ENCODE measurements around the gene BFSP1. TPM values are rescaled to one million over a fixed set of nuclear protein-coding genes. Genes with fewer than 3 reads are reported as not detected.

Gene BFSP1
- polyA plus RNA-seq, 1 of the 3 experiments (the other 2 are of a cell fraction) = 7.1 TPM

- Histone ChIP-seq H4K20me1 (ENCODE audit: insufficient read depth) (no peaks in the 10 kb centered on the region), H3K9me3 (no peaks in the 10 kb centered on the region), H3F3A (replicated peaks; ENCODE audit: insufficient read depth) (no peaks in the 10 kb centered on the region), H3K27ac (ENCODE audit: low read depth in 2 of 2, low read length in 1 of 2) (no peak overlapping the region), H3K4me3 (ENCODE audit: low read depth in 2 of 2, low read length in 1 of 2) (no peak overlapping the region), H3K27me3 (ENCODE audit: insufficient read depth) (no peaks in the 10 kb centered on the region; the same call in none of the 2 replicates), H3K36me3 (replicated peaks in 1 of 2; ENCODE audit: control insufficient read depth in 1 of 2, insufficient read depth in 2 of 2, low read length in 1 of 2) (no peaks in the 10 kb centered on the region), H3K4me1 (ENCODE audit: control insufficient read depth in 1 of 2, insufficient read depth in 2 of 2, low read depth in 1 of 2, low read length in 1 of 2) (no peaks in the 10 kb centered on the region), H3K9me2 (no peaks in the 10 kb centered on the region), H3K4me2 (no peak overlapping the region), H2AFZ (ENCODE audit: low read depth) (no peak overlapping the region), H3K79me2 (ENCODE audit: insufficient read depth) (no peaks in the 10 kb centered on the region), H3K9ac (no peak overlapping the region)
- TF ChIP-seq MEF2A (IDR thresholded peaks at IDR 0.05; ENCODE audit: borderline replicate concordance, low read depth) (no peak), TEAD4 (IDR thresholded peaks at IDR 0.05; ENCODE audit: borderline replicate concordance, insufficient read depth) (no peak), NRF1 (IDR thresholded peaks at IDR 0.05; ENCODE audit: low read depth, low read length) (no peak), MXI1 (IDR thresholded peaks at IDR 0.05; ENCODE audit: low read depth, low read length) (no peak), RXRA (IDR thresholded peaks at IDR 0.05; ENCODE audit: borderline replicate concordance, low read depth) (no peak), EZH2phosphoT487 (IDR thresholded peaks at IDR 0.05; ENCODE audit: borderline replicate concordance, low read depth) (no peak), PBX3 (IDR thresholded peaks at IDR 0.05) (no peak), CTCF (IDR thresholded peaks at IDR 0.05) (no peak)
- POLR2A ChIA-PET = no interaction called here
- DNase-seq = no peak
- 30% methylated on average over 9 of the region's 9 CpGs for whole genome bisulfite sequencing (ENCODE audit: low lambda C conversion rate)
- CTCF ChIA-PET = interaction anchor here (0.6 to 2.3 kb wide), 5 partner anchors 10 to 129 kb away, joined by 3 to 6 read pairs (median 4); no protein-coding TSS in a partner anchor
These were observed 42.1 kb downstream of the BFSP1 start for GRCh38 chr20:17488916-17489600.

DNA sequence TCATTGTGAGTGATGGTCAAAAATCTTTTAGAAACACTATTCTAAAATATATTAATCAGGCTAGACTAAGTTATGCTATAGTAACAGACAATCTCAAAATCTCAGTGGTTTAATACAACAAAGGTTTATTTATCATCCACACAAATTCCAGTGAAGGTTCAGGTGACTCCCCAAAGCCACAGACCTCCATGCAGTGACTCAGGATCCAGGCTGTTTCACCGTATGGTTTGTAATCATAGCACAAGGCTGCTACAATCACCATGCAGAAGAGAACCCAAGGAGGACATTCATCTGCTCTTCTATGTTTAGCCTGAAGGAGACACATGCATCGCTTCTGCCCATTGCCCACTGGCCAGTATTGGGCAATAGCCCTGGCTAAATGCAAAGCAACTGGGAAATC lies 46.2 kb downstream of the BFSP1 start:
- Histone ChIP-seq H3K27me3 (ENCODE audit: insufficient read depth) (no peaks in the 10 kb centered on the region; the same call in none of the 2 replicates), H3K36me3 (replicated peaks in 1 of 2; ENCODE audit: control insufficient read depth in 1 of 2, insufficient read depth in 2 of 2, low read length in 1 of 2) (no peaks in the 10 kb centered on the region), H3K27ac (ENCODE audit: low read depth in 2 of 2, low read length in 1 of 2) (no peak overlapping the region), H3F3A (replicated peaks; ENCODE audit: insufficient read depth) (no peaks in the 10 kb centered on the region), H3K9me2 (no peaks in the 10 kb centered on the region), H3K4me2 (no peak overlapping the region), H3K4me1 (ENCODE audit: control insufficient read depth in 1 of 2, insufficient read depth in 2 of 2, low read depth in 1 of 2, low read length in 1 of 2) (no peaks in the 10 kb centered on the region), H3K79me2 (ENCODE audit: insufficient read depth) (no peaks in the 10 kb centered on the region), H3K9ac (no peak overlapping the region), H2AFZ (ENCODE audit: low read depth) (no peak overlapping the region), H3K9me3 (no peaks in the 10 kb centered on the region), H3K4me3 (ENCODE audit: low read depth in 2 of 2, low read length in 1 of 2) (no peak overlapping the region), H4K20me1 (ENCODE audit: insufficient read depth) (no peaks in the 10 kb centered on the region)
- no peak for DNase-seq
- no peak for TF ChIP-seq ZBTB33 (IDR thresholded peaks at IDR 0.05; ENCODE audit: borderline replicate concordance, low read depth)
- TF ChIP-seq, protein P1, sequence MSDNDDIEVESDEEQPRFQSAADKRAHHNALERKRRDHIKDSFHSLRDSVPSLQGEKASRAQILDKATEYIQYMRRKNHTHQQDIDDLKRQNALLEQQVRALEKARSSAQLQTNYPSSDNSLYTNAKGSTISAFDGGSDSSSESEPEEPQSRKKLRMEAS (IDR thresholded peaks at IDR 0.05; ENCODE audit: low read depth) = no peak
- no peak for TF ChIP-seq RFX5 (IDR thresholded peaks at IDR 0.05; ENCODE audit: low read length)
- no peak for TF ChIP-seq TAF1 (IDR thresholded peaks at IDR 0.05; ENCODE audit: borderline replicate concordance, low read depth, low read length)
- no peak for TF ChIP-seq JUND (IDR thresholded peaks at IDR 0.05)
- TF ChIP-seq EP300 (IDR thresholded peaks at IDR 0.05; ENCODE audit: borderline replicate concordance in 1 of 2, low read depth in 1 of 2, low read length in 1 of 2) = no peak
- TF ChIP-seq GABPA (IDR thresholded peaks at IDR 0.05; ENCODE audit: low read depth) = no peak
- no peak for TF ChIP-seq MEF2A (IDR thresholded peaks at IDR 0.05; ENCODE audit: borderline replicate concordance, low read depth)
- no peak for TF ChIP-seq MXI1 (IDR thresholded peaks at IDR 0.05; ENCODE audit: low read depth, low read length)
- TF ChIP-seq TEAD4 (IDR thresholded peaks at IDR 0.05; ENCODE audit: borderline replicate concordance, insufficient read depth) = no peak
- no peak for TF ChIP-seq USF1 (IDR thresholded peaks at IDR 0.05; ENCODE audit: borderline replicate concordance, low read depth)
- TF ChIP-seq, protein P2, sequence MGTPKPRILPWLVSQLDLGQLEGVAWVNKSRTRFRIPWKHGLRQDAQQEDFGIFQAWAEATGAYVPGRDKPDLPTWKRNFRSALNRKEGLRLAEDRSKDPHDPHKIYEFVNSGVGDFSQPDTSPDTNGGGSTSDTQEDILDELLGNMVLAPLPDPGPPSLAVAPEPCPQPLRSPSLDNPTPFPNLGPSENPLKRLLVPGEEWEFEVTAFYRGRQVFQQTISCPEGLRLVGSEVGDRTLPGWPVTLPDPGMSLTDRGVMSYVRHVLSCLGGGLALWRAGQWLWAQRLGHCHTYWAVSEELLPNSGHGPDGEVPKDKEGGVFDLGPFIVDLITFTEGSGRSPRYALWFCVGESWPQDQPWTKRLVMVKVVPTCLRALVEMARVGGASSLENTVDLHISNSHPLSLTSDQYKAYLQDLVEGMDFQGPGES (IDR thresholded peaks at IDR 0.05; ENCODE audit: low read depth, low read length) = no peak
- WGBS (ENCODE audit: low lambda C conversion rate) = 43% methylated on average over 2 of the region's 2 CpGs
- ChIA-PET POLR2A (no interaction called here), CTCF (no interaction called here)

Data from SK-N-SH (cell line).